ENCODE results near the gene TMEM131. TPM values are rescaled to one million over a fixed set of nuclear protein-coding genes. Genes with fewer than 3 reads are reported as not detected.

TMEM131 gene
- total RNA-seq, 1 donor from 2014 or later = 31.4 TPM

DNA sequence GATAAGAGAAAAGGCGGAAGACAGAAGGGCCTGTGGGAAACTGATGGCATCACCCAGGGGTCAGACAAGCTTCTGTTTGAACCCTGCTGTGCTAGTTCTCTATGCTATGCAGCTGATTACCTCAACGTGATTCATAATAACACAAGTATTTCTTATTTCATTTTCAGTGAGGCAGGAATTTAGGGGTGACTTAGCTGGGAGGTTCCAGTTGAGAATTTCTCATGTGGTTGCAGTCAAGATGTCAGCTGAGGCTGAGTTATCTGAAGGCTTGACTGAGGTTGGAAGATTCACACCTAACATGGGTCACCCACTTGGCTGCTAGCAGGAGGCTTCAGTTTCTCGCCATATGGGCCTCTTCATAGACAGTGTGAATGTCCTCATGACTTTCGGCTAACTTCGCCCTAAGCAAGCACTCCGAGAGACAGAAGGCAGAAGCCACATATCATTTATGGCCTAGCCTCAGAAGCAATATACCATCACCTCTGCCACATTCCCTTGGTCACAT, 34.0 kb upstream of the TMEM131 start:
- TF ChIP-seq, protein P1, sequence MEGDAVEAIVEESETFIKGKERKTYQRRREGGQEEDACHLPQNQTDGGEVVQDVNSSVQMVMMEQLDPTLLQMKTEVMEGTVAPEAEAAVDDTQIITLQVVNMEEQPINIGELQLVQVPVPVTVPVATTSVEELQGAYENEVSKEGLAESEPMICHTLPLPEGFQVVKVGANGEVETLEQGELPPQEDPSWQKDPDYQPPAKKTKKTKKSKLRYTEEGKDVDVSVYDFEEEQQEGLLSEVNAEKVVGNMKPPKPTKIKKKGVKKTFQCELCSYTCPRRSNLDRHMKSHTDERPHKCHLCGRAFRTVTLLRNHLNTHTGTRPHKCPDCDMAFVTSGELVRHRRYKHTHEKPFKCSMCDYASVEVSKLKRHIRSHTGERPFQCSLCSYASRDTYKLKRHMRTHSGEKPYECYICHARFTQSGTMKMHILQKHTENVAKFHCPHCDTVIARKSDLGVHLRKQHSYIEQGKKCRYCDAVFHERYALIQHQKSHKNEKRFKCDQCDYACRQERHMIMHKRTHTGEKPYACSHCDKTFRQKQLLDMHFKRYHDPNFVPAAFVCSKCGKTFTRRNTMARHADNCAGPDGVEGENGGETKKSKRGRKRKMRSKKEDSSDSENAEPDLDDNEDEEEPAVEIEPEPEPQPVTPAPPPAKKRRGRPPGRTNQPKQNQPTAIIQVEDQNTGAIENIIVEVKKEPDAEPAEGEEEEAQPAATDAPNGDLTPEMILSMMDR (IDR thresholded peaks at IDR 0.05) = no peak
- DNase-seq (ENCODE audit: low spot score) = no peak
- Mint-ChIP-seq H3K4me3 (ENCODE audit: unreplicated experiment) (no peak overlapping the region), H3K9me3 (ENCODE audit: low read depth) (no peaks in the 10 kb centered on the region), H3K27me3 (ENCODE audit: low read depth) (peaks cover 35% of the 10 kb centered on the region), H3K36me3 (ENCODE audit: low read depth) (no peaks in the 10 kb centered on the region), H3K4me1 (ENCODE audit: low read depth) (no peaks in the 10 kb centered on the region), H3K27ac (ENCODE audit: unreplicated experiment) (no peak overlapping the region)

DNA sequence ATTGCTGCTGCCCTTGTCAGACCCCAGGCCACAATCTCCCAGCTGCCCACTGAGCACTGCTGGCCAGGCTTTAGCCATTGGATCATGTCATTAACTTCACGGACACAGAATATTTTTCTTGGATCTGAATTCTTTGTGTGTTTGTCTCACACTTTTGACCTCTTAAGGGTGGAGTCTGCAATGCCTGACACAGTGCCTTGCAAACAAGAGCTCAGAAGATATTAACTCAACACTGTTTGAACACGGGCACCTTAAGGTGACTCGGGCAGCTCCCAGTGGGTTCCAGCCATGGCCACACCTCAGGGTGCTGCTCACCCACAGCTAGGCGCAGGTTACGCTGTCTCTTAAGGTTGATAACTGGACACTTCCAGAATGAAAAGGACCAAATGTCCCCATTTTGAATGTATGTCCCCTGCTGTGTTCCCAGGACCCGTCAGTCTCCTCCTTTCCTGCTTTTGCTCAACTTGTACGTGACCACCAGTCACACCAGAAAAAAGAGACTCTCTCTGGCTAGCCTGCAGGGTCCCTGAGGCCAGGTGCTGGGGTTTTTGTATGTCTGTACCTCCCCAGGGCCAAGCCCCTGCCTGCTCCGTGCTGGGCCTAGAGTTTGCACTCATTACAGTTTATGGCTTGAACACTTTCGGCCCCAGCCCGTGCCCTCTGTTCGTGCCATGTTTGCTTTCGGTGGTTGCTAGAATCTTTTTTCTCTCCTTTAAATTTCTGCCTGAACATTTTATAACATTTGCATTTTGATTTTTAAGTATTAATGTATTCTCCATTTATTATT, 33.4 kb upstream of the TMEM131 start:
- TF ChIP-seq, protein P1 (IDR thresholded peaks at IDR 0.05) = no peak
- Mint-ChIP-seq H3K36me3 (ENCODE audit: low read depth) (no peaks in the 10 kb centered on the region), H3K4me3 (ENCODE audit: unreplicated experiment) (no peak overlapping the region), H3K27ac (ENCODE audit: unreplicated experiment) (peak overlapping the region; percentile 38), H3K27me3 (ENCODE audit: low read depth) (peaks cover 32% of the 10 kb centered on the region), H3K9me3 (ENCODE audit: low read depth) (no peaks in the 10 kb centered on the region), H3K4me1 (ENCODE audit: low read depth) (no peaks in the 10 kb centered on the region)
- no peak for DNase-seq (ENCODE audit: low spot score)

DNA sequence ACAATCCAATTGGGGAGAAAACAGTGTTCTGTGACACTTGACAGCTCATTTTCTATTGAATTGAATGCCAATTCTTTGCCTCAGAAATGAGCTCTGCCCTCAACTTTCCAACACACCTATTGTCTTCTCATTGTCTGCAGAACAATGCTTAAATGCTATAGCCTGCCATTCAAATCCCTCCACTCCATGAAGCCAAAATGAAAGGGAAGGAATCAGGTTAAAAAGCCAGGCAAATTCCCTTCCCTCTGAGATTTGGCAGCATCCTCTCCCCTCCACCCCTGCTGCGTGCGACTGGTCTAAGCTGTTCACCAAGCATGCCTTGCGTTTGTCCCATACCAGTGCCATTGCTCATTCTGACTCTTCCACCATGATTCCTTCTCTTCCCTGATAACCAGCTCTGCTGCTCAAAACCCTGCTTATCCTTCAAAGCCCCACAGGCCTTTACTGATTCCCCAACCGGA, 32.4 kb upstream of the TMEM131 start:
- no peak overlapping the region for H3K4me3 Mint-ChIP-seq (ENCODE audit: unreplicated experiment)
- no peak overlapping the region for H3K27ac Mint-ChIP-seq (ENCODE audit: unreplicated experiment)
- peaks cover 33% of the 10 kb centered on the region for H3K27me3 Mint-ChIP-seq (ENCODE audit: low read depth)
- DNase-seq (ENCODE audit: low spot score) = no peak
- no peaks in the 10 kb centered on the region for H3K4me1 Mint-ChIP-seq (ENCODE audit: low read depth)
- TF ChIP-seq, protein P1 (IDR thresholded peaks at IDR 0.05) = no peak
- no peaks in the 10 kb centered on the region for H3K9me3 Mint-ChIP-seq (ENCODE audit: low read depth)
- no peaks in the 10 kb centered on the region for H3K36me3 Mint-ChIP-seq (ENCODE audit: low read depth)

DNA sequence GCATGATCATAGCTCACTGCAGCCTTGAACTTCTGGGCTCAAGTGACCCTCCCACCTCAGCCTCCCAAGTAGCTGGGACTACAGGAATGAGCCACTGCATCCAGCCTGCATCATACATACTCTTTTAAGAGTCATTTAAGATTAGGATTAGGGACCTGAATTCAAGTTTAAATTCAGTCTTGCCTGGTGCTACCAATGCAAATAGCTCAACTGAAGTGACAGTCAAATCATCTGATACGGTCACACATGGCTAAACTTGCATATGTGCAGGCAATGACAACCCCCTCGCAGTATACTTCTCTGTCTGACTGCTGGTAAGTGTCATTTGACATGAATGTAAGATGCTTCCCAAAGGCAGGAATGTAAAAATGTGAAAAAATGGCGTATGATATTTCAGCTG, 31.8 kb upstream of the TMEM131 start:
- no peak for DNase-seq (ENCODE audit: low spot score)
- no peaks in the 10 kb centered on the region for H3K4me1 Mint-ChIP-seq (ENCODE audit: low read depth)
- H3K27ac Mint-ChIP-seq (ENCODE audit: unreplicated experiment) = no peak overlapping the region
- H3K4me3 Mint-ChIP-seq (ENCODE audit: unreplicated experiment) = no peak overlapping the region
- TF ChIP-seq, protein P1 (IDR thresholded peaks at IDR 0.05) = no peak
- H3K36me3 Mint-ChIP-seq (ENCODE audit: low read depth) = no peaks in the 10 kb centered on the region
- H3K9me3 Mint-ChIP-seq (ENCODE audit: low read depth) = no peaks in the 10 kb centered on the region
- H3K27me3 Mint-ChIP-seq (ENCODE audit: low read depth) = peaks cover 33% of the 10 kb centered on the region

DNA sequence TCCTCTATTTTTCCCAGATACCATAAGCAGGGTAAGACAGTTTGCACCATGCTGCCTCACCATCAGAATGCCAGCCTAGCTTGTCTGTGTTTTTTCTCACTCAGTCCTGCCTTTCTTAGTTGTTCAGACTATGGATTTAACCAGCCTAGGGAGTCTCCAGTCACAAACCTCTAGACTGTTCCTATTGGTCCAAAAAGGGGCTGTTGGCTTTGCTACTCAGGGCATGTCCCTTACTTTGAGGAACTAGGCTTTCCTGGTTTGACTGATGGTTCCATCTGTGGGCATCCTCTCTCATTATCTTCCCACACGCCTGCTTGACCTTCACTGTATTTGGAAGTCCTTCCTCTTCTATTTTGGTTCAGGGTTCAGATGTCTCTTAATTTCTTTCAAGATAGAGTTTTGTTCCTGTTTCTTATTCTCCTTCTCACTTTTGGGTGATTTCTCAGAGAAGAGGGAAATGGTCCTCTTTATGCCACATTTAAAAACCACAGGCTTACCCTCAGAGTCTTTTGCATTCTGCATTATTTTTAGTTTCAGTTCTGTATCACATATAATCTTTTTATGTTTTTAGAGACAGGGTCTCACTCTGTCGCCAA, 31.3 kb upstream of the TMEM131 start:
- TF ChIP-seq, protein P1 (IDR thresholded peaks at IDR 0.05) = no peak
- Mint-ChIP-seq H3K4me3 (ENCODE audit: unreplicated experiment) (no peak overlapping the region), H3K4me1 (ENCODE audit: low read depth) (no peaks in the 10 kb centered on the region), H3K27me3 (ENCODE audit: low read depth) (peaks cover 33% of the 10 kb centered on the region), H3K9me3 (ENCODE audit: low read depth) (no peaks in the 10 kb centered on the region), H3K27ac (ENCODE audit: unreplicated experiment) (no peak overlapping the region), H3K36me3 (ENCODE audit: low read depth) (no peaks in the 10 kb centered on the region)
- no peak for DNase-seq (ENCODE audit: low spot score)

Data from chondrocyte (in vitro differentiated cells).